Stimulated activated CD4-positive, alpha-beta T cell treated with anti-CD3 and anti-CD28 coated beads, TNF-alpha, amount 100 ng/mL, for 24 hours (primary cell): Measurements from ENCODE around the gene LGR5.

ENCODE experiments used
- DNase-seq, 3 experiments: peaks; one replicate each; pipeline ENCODE4 v3.0.0-alpha.2; 2020; ENCODE audit warnings: low read depth in 3 of 3

Gene LGR5

GRCh38 chr12:71599210-71599609, 159.6 kb downstream of the LGR5 start:
- DNase-seq = no peak

GRCh38 chr12:71601546-71601945, 161.9 kb downstream of the LGR5 start:
- DNase-seq = no peak

- DNase-seq = no peak
These were observed 163.4 kb downstream of the LGR5 start for GRCh38 chr12:71602761-71603577.

- no peak for DNase-seq
These were observed 165.4 kb downstream of the LGR5 start for GRCh38 chr12:71605039-71605438.

- no peak for DNase-seq
These were observed 168.1 kb downstream of the LGR5 start for GRCh38 chr12:71607494-71608330.

- no peak for DNase-seq
These were observed 170.6 kb downstream of the LGR5 start for GRCh38 chr12:71610031-71610795.

GRCh38 chr12:71621938-71622337, 182.3 kb downstream of the LGR5 start:
- DNase-seq = no peak

GRCh38 chr12:71625476-71625875, 185.9 kb downstream of the LGR5 start:
- DNase-seq = no peak

GRCh38 chr12:71626098-71626497, 186.5 kb downstream of the LGR5 start:
- DNase-seq = no peak

- no peak for DNase-seq
These were observed 187.2 kb downstream of the LGR5 start for GRCh38 chr12:71626768-71627167.

- DNase-seq = no peak
These were observed 187.9 kb downstream of the LGR5 start for GRCh38 chr12:71627438-71628002.
